ENCODE measurements around the gene STK35. TPM values are rescaled to one million over a fixed set of nuclear protein-coding genes. Genes with fewer than 3 reads are reported as not detected.

The STK35 gene
- total and polyA plus RNA-seq, 2 donors: 7.6 to 17.5 TPM

- H3K27ac ChIP-seq (ENCODE audit: low read depth): peak overlapping the region; percentile 42
- H3K4me1 ChIP-seq (ENCODE audit: insufficient read depth): no peaks in the 10 kb centered on the region
- DNase-seq (ENCODE audit: extremely low spot score): no peak
- H3K4me3 ChIP-seq (ENCODE audit: low read depth, low read length): no peak overlapping the region
- no peaks in the 10 kb centered on the region for H3K36me3 ChIP-seq (ENCODE audit: insufficient read depth)
- WGBS: 46% methylated on average over 9 of the region's 9 CpGs
Observed at GRCh38 chr20:2133318-2134183, 31.9 kb downstream of the STK35 start.

DNA sequence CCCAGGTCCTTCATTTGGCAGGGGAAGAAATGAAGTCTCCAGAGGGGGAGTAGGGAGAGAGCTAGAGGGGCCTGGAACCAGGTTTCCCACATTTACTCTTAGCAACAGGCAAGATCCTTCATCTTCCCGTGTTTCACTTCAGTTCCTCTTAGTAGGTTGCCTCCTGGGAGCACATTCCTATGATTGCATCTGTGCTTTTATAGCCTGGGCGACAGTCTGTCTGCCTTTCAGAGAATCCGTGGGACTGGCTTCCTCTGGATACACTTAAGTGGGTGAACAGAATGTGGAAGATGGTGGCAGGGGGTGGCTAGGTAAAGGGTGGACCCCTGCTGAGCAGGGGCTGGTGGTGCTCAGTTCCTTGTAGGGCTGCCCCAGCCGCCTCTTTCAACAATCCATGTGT, 33.4 kb downstream of the STK35 start:
- Histone ChIP-seq H3K36me3 (ENCODE audit: insufficient read depth) (no peaks in the 10 kb centered on the region), H3K4me3 (ENCODE audit: low read depth, low read length) (no peak overlapping the region), H3K27ac (ENCODE audit: low read depth) (no peak overlapping the region), H3K4me1 (ENCODE audit: insufficient read depth) (no peaks in the 10 kb centered on the region)
- WGBS: 56% methylated on average over 4 of the region's 4 CpGs
- DNase-seq (ENCODE audit: extremely low spot score): no peak

- no peak overlapping the region for H3K4me3 ChIP-seq (ENCODE audit: low read depth, low read length)
- 63% methylated on average over 4 of the region's 4 CpGs for WGBS
- H3K4me1 ChIP-seq (ENCODE audit: insufficient read depth): no peaks in the 10 kb centered on the region
- no peaks in the 10 kb centered on the region for H3K36me3 ChIP-seq (ENCODE audit: insufficient read depth)
- DNase-seq (ENCODE audit: extremely low spot score): no peak
- no peak overlapping the region for H3K27ac ChIP-seq (ENCODE audit: low read depth)
Observed at GRCh38 chr20:2136275-2136674, 34.6 kb downstream of the STK35 start.

GRCh38 chr20:2137552-2138201, 36.0 kb downstream of the STK35 start:
- no peaks in the 10 kb centered on the region for H3K36me3 ChIP-seq (ENCODE audit: insufficient read depth)
- no peaks in the 10 kb centered on the region for H3K4me1 ChIP-seq (ENCODE audit: insufficient read depth)
- WGBS: 93% methylated on average over 11 of the region's 11 CpGs
- no peak for DNase-seq (ENCODE audit: extremely low spot score)
- H3K27ac ChIP-seq (ENCODE audit: low read depth): no peak overlapping the region
- no peak overlapping the region for H3K4me3 ChIP-seq (ENCODE audit: low read depth, low read length)

DNA sequence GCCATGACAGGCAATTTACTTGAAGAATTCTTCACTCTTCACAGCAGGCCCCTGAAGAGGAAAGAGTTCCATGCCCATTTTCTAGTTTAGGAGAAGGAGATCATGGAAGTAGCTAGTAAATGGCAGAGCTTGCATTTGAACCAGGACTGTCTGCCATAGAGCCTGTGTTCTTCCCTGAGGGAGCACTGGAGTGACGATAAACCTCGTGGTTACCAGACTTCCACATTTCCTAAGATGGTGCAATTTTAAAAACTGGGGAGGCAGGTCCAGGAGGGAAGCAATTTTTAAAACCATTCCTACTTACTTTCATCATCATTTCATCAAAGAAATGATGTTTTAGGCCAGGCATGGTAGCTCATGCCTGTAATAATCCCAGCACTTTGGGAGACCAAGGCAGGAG, 36.8 kb downstream of the STK35 start:
- no peaks in the 10 kb centered on the region for H3K36me3 ChIP-seq (ENCODE audit: insufficient read depth)
- no peak overlapping the region for H3K4me3 ChIP-seq (ENCODE audit: low read depth, low read length)
- H3K4me1 ChIP-seq (ENCODE audit: insufficient read depth): no peaks in the 10 kb centered on the region
- 92% methylated on average over 2 of the region's 2 CpGs for WGBS
- no peak overlapping the region for H3K27ac ChIP-seq (ENCODE audit: low read depth)
- no peak for DNase-seq (ENCODE audit: extremely low spot score)

- 40% methylated on average over 6 of the region's 6 CpGs for WGBS
- no peak for DNase-seq (ENCODE audit: extremely low spot score)
- H3K4me1 ChIP-seq (ENCODE audit: insufficient read depth): no peaks in the 10 kb centered on the region
- no peak overlapping the region for H3K4me3 ChIP-seq (ENCODE audit: low read depth, low read length)
- H3K27ac ChIP-seq (ENCODE audit: low read depth): no peak overlapping the region
- H3K36me3 ChIP-seq (ENCODE audit: insufficient read depth): no peaks in the 10 kb centered on the region
Observed at GRCh38 chr20:2139250-2139649, 37.6 kb downstream of the STK35 start.

DNA sequence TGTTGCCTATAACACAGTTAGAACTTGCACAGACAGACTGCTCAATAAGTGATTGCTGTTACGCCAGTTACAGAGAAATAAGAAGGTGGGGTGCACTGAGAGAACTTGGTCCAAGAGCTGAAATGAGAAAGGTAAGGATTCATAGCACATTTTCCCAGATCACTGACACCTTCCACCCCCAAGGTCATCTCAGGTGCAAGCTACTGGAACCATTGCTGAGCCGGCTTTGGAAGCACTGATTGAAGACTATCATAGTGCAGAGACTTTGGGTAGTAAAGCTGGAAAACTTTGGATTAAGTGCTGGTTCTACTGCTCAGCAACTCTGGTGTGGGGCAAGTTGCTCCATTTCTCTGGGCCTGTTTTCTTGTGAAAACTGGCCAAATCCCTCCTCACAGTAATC, 38.1 kb downstream of the STK35 start:
- WGBS: 72% methylated on average over 2 of the region's 2 CpGs
- Histone ChIP-seq H3K4me3 (ENCODE audit: low read depth, low read length) (no peak overlapping the region), H3K27ac (ENCODE audit: low read depth) (no peak overlapping the region), H3K36me3 (ENCODE audit: insufficient read depth) (no peaks in the 10 kb centered on the region), H3K4me1 (ENCODE audit: insufficient read depth) (no peaks in the 10 kb centered on the region)
- DNase-seq (ENCODE audit: extremely low spot score): no peak

GRCh38 chr20:2140561-2140960, 38.9 kb downstream of the STK35 start:
- Histone ChIP-seq H3K4me3 (ENCODE audit: low read depth, low read length) (no peak overlapping the region), H3K4me1 (ENCODE audit: insufficient read depth) (no peaks in the 10 kb centered on the region), H3K27ac (ENCODE audit: low read depth) (no peak overlapping the region), H3K36me3 (ENCODE audit: insufficient read depth) (no peaks in the 10 kb centered on the region)
- DNase-seq (ENCODE audit: extremely low spot score): no peak
- WGBS: 23% methylated on average over 1 of the region's 1 CpG

DNA sequence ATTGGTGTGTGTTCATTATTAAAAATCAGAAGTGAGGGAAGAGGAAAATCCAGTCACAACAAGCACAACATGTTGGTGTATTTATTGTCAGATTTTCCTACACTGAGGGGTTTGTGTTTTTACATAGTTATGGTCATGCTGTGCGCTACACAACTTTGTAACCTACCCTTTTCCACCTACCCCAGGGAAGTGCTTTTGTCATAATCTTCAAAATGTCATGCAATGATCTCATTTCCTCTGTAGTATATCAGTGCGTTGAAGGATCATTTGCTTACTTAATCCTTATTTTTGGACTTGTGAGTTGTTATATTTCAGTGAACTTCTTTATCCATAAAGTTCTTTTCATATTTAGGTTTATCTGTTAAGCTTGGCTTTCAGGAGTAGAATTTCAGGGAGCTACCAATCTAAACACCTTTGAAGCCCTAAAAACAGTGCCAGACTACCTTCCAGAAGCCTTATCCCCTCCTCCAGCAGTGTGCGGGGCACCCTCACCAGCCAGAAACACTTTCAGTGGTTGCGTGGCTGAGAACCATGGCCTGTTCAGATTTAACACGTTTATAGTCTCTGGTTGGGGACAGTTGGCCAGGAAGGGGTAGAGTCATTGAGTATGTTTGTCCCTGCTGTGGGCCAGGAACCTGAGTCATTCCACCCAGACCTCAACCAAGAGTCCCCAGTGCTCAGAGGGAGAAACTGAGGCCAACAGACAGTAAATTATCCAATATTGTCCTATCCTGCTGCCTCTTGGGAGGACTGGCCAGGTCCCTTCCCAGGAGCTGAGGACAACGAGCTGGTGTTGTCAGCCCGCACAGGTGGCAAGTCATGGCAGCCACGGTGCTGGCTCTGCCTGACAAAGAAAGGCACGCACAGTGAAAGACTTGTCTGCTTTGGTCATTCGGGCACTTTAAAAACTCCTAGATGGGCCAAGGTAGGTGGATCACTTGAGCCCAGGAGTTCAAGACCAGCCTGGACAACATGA, 40.3 kb downstream of the STK35 start:
- WGBS: 89% methylated on average over 10 of the region's 10 CpGs
- no peak overlapping the region for H3K27ac ChIP-seq (ENCODE audit: low read depth)
- no peak for DNase-seq (ENCODE audit: extremely low spot score)
- no peak overlapping the region for H3K4me3 ChIP-seq (ENCODE audit: low read depth, low read length)
- H3K36me3 ChIP-seq (ENCODE audit: insufficient read depth): no peaks in the 10 kb centered on the region
- no peaks in the 10 kb centered on the region for H3K4me1 ChIP-seq (ENCODE audit: insufficient read depth)

DNA sequence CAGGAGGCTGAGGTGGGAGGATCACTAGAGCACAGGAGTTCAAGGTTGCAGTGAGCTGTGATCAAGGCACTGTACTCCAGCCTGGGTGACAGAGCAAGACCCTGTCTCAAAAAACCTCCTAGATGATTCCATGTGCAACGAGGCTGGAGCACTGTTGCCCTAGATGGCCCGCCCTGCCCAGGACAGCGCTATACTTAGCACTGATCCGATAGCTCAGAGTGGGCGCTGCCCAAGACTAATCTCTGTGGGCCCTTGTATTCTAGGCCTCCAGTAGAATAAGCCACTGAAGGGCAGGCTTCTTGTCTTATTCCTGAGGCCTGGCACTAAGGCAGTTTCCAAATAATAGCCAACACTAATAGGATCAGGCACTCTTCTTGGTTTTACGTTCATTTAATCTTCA, 41.0 kb downstream of the STK35 start:
- H3K4me1 ChIP-seq (ENCODE audit: insufficient read depth): no peaks in the 10 kb centered on the region
- 92% methylated on average over 6 of the region's 6 CpGs for WGBS
- H3K27ac ChIP-seq (ENCODE audit: low read depth): no peak overlapping the region
- no peak for DNase-seq (ENCODE audit: extremely low spot score)
- no peak overlapping the region for H3K4me3 ChIP-seq (ENCODE audit: low read depth, low read length)
- no peaks in the 10 kb centered on the region for H3K36me3 ChIP-seq (ENCODE audit: insufficient read depth)

DNA sequence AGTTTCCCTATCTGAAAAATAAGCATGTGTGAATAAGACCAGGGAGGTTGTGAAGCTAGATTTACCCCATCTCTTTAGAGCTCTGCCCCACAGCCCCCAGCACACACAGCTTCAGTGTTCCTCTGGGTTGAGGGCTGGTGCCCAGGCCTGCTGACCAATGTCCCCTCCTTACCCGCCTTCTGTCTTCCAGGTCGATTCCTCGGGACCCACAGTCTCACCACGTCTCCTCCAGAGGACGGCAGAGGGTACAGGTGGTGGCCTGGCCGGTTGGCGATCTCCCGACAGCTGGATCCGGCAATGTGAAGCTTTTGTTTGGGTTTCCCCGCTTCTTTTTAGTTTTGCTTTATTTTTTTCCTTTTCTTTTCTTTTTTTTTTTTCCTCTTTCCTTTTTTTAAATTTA, 42.0 kb downstream of the STK35 start:
- no peaks in the 10 kb centered on the region for H3K4me1 ChIP-seq (ENCODE audit: insufficient read depth)

GRCh38 chr20:2144850-2145249, 43.2 kb downstream of the STK35 start:
- no peak for DNase-seq (ENCODE audit: extremely low spot score)
- no peak overlapping the region for H3K27ac ChIP-seq (ENCODE audit: low read depth)
- no peak overlapping the region for H3K4me3 ChIP-seq (ENCODE audit: low read depth, low read length)
- 92% methylated on average over 11 of the region's 11 CpGs for WGBS
- no peaks in the 10 kb centered on the region for H3K4me1 ChIP-seq (ENCODE audit: insufficient read depth)
- H3K36me3 ChIP-seq (ENCODE audit: insufficient read depth): no peaks in the 10 kb centered on the region

More for the DNA sequence above, 42.0 kb downstream of the STK35 start:
- WGBS: 97% methylated on average over 10 of the region's 10 CpGs
- Histone ChIP-seq H3K27ac (ENCODE audit: low read depth) (no peak overlapping the region), H3K4me3 (ENCODE audit: low read depth, low read length) (no peak overlapping the region), H3K36me3 (ENCODE audit: insufficient read depth) (no peaks in the 10 kb centered on the region)
- no peak for DNase-seq (ENCODE audit: extremely low spot score)

- no peak for DNase-seq (ENCODE audit: extremely low spot score)
- H3K4me3 ChIP-seq (ENCODE audit: low read depth, low read length): no peak overlapping the region
- 96% methylated on average over 8 of the region's 8 CpGs for WGBS
- H3K27ac ChIP-seq (ENCODE audit: low read depth): no peak overlapping the region
- H3K36me3 ChIP-seq (ENCODE audit: insufficient read depth): no peaks in the 10 kb centered on the region
- no peaks in the 10 kb centered on the region for H3K4me1 ChIP-seq (ENCODE audit: insufficient read depth)
Observed at GRCh38 chr20:2145376-2145775, 43.7 kb downstream of the STK35 start.
